Nucleus accumbens (tissue), 56 donors: ENCODE measurements around the gene OBSCN.
"Not testable (repeated sequence)": the region's sequence is repeated elsewhere in the genome, so short reads cannot be mapped to it uniquely, and the experiment has no call there.

Experiments
- DNase-seq, 56 donors: peaks; one replicate each; lab custom pipeline; 2025; lab: John Stamatoyannopoulos, UW

The OBSCN gene

DNA sequence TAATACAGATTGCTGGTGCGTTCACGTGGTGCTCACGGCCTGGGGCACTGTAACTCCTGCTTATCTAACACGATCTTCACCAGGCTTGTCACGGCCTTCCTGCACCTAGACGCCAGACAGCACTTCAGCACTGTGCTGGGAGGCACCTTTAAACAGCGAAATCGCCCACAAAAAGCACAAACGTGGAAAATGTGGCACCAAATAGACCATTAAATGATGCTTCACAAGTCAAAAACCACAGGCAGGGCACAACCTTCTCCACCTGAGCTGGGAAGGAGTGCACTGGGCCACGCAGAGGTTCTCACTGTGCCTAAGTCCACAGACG, 22.2 kb upstream of the OBSCN start:
- no peak for DNase-seq

DNA sequence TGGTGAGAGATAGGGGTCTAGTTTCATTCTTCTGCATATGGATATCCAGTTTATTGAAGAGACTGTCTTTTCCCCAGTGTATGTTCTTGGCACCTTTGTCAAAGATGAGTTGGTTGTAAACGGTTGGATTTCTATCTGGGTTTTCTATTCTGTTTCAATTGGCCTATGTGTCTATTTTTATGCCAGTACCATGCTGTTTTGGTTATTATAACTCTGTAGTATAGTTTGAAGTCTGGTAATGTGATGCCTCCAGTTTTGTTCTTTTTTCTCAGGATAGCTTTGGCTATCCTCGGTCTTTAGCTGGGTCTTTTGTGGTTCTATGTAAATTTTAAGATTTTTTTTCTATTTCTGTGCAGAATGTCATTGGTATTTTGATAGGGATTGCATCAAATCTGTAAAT, 19.6 kb upstream of the OBSCN start:
- DNase-seq: not testable (repeated sequence)

DNA sequence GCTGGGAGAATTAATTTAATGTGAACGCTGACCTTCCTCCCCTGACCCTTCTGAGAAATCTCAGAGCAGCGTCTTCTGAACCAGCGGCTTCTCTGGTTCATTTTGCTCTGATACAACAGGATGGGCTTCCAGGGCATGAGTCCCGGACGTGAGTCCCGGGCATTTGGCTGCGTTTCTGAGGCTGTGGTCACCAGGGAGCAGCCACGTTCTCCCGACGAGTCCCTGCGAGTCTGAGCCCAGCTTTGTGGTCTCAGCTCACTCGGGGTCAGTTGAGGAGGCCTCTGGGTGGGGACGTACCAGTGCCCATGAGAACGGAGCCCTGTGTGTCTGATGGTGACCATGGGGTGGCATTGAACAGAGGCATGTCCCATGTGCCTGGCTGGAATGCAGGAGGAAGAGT, 17.7 kb upstream of the OBSCN start:
- DNase-seq: no peak

DNA sequence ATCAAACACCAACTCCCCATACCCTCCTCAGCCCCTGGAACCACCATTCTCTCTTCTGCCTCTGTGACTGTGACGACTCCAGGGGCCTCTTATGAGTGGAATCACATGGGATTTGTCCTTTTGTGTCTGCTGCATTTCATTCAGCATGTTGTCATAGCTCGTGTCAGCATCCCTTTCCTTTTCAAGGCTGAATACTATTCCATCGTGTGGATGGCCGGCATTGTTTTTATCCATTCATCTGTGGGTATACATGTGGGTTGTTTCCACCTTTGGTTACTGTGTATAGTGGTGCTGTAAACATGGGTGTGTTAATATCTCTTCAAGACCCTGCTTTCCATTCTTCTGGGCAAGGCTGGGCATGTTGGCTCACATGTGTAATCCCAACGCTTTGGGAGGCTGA, 17.1 kb upstream of the OBSCN start:
- no peak for DNase-seq

DNA sequence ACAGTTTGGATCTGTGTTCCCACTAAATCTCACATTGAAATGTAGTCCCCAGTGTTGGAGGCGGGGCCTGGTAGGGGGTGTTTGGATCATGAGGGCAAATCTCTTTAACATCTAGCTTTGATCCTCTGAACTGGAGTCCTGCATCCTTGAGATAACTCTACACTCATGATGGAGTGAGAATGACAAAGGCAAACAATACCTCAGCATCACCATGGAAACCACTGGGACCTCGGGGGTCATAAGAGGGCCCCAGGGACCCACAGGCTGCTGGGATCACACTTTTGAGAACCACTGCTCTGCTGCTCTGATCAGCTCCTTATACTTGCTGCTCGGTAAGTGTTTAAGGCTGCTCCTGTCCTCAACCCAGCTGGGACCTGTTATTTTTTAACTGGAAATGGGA, 13.4 kb upstream of the OBSCN start:
- DNase-seq: no peak

DNA sequence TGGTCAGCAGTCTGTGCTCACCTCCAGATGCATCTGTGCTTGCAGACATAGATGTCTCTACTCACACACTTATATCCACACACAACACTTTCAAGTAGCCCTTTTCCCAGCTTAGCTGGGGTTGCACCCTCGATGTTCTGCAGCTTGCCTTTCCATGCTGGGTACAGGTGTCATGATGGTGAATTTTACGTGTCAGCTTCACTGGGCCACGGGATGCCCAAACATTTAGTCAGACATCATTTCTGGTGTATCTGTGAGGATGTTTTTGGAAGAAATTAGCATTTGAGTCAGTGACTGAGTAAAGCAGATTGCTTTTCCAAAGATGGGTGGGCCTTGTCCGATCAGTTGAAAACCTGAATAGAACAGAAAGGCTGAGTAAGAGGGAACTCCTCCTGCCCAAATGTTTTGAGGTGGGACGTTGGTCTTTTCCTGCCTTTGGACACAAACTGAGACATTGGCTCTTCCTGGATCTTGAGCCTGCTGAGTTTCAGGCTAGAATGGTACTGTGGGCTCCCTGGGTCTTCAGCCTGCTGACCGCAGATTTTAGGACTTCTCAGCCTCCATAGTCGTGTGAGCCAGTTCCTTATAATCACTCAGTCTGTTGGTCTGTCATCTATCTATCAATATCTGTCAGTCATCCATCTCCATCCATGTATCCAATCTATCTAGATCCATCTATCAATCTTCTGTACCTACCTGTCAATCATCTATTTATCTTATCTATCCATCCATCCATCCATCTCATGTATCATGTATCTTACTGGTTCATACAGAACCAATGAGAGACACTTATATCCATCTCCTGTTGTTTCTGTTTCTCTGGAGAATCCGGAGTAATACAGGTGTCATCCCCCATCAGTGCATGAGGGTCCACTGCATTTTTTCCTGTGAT, 12.7 kb upstream of the OBSCN start:
- DNase-seq: no peak

DNA sequence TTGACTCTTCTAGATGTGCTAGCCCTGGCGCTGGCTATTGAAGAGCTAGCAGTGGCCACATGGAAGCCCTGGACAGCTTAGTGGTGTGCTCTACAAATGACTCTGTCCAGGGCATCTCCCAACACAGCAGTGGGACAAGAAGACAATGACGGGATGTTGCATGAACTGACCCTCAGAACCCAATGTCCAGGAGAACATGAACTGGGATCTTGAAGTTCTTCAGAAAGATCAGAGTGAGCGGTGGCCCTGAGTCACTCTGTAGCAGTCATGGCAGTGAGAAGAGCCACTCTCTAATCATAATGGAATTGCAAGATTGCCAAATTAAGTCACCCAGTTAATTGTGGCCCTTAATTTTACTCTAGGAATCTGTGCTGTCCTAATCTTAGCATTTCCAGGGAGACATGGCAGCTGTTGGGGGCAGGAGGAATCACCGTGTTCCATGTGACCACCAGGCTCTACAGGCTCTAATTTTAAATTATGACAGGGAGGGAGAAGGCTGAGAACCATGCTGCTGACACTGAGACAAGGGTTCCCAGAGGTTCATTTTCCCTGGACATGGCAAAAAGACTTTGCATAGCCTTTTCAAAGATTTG, 10.2 kb upstream of the OBSCN start:
- no peak for DNase-seq

DNA sequence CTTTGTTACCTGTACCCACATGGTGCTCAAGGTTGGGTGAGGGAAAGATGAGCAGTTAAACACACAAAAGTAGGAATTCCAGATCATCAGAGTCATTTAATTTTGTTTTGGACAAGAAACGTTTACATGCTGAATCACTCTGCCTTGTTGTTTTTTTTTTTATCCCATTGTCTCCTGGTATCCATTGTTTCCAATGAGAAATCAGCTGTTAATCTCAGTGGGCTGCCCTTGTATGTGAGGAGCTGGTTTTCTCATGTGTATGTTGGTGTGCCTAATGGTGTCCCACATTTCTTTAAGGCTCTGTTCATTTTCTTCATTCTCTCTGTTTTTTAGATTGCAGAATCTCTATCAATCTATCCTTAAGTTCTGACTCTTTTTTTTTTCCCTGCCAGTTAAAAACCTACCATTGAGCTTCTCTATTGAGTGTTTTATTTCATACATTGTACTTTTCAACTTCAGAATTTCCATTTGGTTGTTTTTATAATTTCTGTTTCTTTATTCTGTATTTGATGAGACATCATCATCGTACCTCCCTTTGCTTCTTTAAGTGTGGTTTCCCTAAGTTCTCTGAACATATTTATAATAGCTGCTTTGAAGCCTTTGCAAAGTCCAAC, 8.8 kb upstream of the OBSCN start:
- DNase-seq: no peak

DNA sequence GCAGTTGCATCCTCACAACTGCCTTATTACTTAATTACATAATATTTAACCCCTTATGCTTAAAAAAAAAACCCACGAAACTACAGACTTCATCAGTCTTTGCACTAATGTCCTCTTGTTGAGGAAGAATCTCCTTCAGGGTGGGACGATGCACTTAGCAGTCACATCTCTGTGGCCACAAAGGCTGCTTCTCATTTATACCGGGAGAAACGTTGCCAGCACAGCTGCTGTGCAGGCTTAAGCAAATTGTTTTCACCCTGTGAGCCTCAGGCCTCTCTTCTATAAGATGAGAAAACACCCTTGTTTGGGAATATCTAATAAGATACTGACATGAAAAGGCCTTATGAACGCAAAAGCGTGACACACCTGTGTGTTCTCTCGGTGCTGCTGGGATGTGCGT, 2.9 kb upstream of the OBSCN start:
- DNase-seq: no peak

DNA sequence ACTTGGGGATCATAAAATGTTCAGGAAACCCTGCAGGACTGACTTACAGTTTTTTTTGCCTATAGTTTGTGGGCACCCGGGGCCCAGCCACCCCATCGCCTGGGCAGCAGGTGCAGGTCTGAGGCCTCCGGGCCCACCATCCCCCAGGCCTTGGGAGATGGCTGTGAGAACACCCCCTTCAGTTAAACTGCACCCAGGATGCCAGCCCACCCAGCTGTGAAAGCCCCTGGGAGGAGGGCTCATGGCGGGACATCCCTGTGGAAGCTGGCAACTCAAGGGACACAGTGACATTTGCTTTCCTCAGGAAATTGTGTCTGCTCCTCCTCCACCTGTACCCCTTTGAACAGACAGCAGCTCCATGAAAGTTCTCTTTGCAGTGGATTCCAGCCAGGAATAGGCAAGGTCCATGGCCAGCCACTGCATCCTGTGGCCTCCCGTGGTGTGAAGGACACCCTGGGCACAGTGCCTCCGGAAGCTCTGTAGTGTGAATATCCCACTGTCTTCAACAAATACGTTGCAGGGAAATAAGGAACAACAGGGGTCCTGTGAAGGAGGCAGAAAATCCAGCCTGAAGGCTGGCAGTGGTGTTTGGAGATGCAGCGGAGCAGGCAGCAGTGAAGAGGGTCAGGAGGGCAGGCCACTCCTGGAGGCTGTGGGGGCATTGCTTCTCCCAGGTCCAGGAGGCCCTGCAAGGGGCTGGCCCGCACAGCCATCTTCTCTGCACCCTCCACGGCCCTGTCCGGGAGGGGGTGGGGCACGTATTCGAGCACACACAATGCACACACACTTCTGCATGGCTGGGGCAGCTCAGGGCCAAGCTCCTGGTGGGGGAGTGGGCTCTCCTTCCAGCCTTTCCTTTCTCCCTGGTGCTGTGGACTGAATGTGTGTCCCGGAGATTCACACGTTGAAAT, 2.1 kb upstream of the OBSCN start:
- DNase-seq: no peak

DNA sequence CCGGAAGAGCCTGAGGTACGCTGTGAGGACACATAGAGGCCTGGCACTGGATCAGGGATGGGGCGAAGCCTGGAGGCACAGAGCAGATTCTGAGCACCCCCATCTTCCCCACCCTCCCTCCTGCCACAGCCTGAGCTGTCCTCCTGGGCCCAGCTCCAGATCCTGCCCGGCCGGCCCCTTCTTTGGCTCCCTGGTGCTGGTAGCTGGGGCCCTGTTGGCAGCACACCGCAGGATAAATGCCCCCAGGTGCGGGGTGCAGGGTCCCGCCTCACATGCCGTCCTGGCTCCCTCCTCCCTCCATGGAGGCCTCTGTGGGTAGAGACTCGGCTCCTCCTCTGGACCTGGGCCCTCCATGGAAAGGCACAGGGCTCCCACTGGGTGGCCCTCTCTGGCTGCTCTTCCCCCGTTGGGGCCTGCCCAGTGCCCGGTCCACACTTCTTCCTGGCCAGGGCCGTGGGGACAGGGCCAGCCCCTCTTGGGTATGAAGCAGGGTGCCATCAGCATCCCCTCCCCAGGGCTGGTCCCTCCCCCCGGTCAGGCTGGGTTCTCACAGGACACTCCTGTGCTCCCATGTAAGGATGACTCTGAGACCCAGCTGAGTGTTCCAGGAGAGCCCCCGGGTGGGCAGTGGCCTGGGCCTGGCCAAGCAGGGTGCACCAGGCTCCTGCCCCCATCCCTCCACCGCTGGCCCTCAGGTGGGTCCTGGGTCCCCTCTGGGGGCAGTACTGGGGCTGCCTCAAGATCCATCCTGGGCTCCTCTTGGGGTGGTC, 1.1 kb upstream of the OBSCN start:
- DNase-seq: no peak

DNA sequence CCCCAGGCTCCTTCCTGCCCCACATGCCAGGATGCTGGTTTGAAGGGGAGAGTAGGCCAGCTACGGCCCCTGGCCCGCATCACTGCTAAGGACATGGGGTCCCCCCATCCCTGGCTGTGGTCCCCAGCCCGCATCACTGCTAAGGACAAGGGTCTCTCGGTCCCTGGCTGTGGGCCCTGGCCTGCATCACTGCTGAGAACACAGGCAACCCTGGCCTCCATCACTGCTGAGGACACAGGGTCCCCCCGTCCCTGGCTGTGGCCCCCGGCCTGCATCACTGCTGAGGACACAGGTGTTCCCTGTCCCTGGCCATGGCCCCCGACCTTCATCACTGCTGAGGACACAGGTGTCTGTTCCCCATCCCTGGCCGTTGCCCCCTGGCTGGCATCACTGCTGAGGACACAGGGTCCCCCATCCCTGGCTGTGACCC, 448 bp upstream of the OBSCN start:
- no peak for DNase-seq

DNA sequence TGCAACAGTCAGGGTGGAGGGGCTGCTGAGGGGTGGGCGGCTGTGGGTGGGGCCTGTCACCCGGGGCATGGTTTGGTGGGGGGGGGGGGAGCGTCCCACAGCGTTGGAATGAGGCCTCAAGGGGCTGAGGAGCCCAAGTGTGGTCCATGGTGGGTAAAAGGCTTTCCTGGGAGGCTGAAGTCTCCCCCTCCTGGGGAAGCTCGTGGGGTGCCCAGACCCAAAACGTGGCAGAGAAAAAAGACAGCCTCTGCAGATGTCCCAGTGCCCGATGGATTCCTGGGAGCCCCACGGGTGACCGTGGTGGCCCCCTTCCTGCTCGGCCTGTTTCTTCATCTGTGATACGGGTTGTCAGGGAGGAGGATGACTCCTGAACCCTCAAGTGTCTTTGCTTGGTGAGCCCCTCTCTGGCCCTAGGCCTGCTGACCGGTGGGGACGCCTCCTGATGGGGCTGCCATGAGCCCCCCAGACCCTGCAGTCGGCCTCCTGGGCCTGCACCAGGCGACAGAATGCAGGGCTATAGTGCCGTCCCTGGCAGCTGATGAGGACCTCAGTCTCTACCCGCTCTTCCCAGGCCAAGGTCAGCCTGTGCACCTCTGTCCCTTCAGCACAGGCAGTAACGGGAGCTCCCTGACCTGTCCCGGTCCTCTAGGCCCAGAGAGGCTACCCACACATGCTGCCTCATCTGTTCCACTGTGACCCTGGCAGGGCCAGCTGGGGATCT, 1.1 kb downstream of the OBSCN start:
- DNase-seq: no peak

DNA sequence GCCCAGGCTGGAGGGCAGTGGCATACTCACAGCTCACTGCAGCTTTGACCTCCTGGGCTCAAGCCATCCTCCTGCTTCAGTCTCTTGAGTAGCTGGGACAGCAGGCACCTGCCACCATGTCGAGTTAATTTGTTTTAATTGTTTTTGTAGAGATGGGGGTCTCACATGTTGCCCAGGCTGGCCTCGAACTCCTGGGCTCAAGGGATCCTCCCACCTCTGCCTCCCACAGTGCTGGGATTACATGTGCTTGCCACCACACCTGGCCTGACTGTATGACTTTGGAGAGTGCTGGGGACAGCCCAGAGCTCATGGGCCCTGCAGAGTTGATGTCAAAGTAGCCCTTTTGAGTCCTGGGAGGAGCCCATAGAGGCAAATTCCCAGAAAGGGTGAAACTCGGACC, 1.8 kb downstream of the OBSCN start:
- no peak for DNase-seq

DNA sequence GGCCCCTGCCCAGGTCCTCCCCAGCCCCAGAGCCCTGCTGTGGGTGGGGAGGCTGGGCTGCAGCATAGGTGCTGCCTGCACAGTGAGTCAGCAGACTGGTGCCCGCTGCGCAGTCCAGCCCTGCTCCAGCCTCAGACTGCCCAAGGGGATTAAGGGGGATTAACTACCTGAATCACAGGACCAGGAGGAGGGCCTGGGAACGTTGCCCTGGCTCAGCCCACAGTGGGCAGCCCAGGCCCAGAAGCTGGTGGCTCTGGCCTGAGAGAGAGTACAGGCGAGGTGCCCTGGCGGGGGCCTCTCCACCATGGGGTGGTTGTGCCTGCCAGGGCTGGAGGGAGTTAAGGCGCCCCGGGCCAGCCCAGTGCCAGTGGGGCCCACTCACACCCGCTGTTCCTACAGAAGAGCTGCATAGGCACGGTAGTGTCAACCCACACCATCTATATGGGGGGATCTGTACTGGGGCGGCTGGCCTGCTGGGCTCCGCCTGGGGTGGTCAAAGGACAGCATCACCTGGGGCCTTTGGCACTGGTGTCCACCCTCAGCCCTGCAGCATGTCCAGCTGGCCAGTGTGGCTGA, 2.3 kb downstream of the OBSCN start:
- DNase-seq: no peak

DNA sequence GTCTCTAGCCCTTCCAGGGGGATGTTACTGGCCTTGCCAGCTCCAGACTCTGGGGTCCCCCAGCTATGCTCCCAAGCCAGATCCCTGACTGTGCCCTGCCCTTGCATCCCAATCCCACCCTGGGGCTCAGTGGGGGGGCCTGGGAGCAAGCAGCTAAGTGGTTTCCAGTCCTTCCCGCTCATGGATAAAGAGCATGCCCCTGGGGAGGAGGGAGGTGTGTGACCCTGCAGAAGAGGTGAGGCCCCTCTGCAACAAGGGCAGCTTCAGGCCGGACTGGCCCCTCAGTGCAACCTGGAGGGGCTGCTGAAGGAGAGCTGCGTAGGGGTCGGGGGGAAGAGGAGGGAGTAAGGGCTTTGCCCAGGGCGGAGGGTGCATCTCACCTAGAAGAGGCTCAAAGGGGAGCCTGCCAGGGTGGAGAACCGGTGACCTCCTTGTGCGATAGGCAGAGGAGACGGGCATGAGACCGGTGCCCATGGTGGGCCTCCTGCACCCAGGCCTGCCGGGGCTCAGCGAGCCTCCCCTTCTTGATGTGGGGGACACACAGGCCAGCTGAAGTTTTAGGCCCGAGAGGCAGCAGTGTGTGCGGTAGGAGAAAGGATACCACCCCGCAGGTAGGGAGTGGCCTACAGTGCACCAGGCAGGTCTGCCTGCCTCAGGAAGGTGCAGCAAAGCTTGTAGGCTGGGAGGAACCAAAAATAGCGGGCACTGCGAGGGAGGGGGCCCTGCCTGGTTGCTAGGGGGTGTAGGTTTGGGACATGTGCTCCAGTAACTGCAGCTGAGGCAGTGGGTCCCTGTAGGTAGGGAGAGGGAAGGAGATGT, 3.1 kb downstream of the OBSCN start:
- DNase-seq: peak in 40 of 56 donors; percentile 15 to 89 (median 60)

DNA sequence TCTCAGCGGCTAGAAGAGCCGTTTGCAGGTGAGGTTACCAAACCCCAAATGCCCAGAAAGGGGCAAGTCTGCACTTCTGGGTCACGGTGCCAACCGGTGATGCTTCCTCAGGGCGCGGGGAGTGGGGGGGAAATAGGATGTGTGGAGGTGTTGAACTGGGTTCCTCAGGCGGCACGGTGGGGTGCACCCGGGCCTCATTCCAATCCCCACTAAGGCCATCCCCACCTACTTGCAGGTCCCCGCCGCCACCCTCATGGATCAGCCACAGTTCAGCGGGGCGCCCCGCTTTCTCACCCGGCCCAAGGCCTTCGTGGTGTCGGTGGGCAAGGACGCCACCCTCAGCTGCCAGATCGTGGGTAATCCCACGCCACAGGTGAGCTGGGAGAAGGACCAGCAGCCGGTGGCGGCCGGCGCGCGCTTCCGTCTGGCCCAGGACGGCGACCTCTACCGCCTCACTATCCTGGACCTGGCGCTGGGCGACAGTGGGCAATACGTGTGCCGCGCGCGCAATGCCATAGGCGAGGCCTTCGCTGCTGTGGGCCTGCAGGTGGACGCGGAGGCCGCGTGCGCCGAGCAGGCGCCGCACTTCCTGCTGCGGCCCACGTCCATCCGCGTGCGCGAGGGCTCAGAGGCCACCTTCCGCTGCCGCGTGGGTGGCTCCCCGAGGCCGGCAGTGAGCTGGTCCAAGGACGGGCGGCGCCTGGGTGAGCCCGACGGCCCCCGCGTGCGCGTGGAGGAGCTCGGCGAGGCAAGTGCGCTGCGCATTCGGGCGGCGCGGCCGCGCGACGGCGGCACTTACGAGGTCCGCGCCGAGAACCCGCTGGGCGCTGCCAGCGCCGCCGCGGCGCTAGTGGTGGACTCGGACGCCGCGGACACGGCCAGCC, 3.9 kb downstream of the OBSCN start:
- no peak for DNase-seq
